SK-N-SH (cell line): ENCODE results near the gene FOXD4L3.
"Not testable (repeated sequence)": the region's sequence is repeated elsewhere in the genome, so short reads cannot be mapped to it uniquely, and the experiment has no call there.

ENCODE experiments used
- JUND ChIP-seq: IDR thresholded peaks from 2 replicates; pipeline ENCODE4 v1.4.0; 2012
- POLR2AphosphoS5 ChIP-seq: IDR thresholded peaks from 2 replicates; pipeline ENCODE4 v1.6.1; 2012; ENCODE audit warnings: low read depth, low read length
- RAD21 ChIP-seq: IDR thresholded peaks from 2 replicates; pipeline ENCODE4 v1.6.1; 2012; ENCODE audit warnings: mild to moderate bottlenecking, low read length
- RFX5 ChIP-seq: IDR thresholded peaks from 2 replicates; pipeline ENCODE4 v1.6.1; 2012; ENCODE audit warnings: mild to moderate bottlenecking, improper control_type of control experiment, low read length
- TF ChIP-seq, protein P1 (sequence below): fragments of 200-600 bp; sonication (generic); IDR thresholded peaks from 2 replicates; pipeline ENCODE4 v1.6.1; 2017; ENCODE audit warnings: antibody characterized with exemption, mild to moderate bottlenecking, moderate library complexity
- TF ChIP-seq, protein P2 (sequence below): fragments of 150-350 bp; IDR thresholded peaks from 2 replicates; pipeline ENCODE4 v1.6.1; 2017; ENCODE audit warnings: antibody characterized with exemption, low read length, low read depth, borderline replicate concordance

DNA sequence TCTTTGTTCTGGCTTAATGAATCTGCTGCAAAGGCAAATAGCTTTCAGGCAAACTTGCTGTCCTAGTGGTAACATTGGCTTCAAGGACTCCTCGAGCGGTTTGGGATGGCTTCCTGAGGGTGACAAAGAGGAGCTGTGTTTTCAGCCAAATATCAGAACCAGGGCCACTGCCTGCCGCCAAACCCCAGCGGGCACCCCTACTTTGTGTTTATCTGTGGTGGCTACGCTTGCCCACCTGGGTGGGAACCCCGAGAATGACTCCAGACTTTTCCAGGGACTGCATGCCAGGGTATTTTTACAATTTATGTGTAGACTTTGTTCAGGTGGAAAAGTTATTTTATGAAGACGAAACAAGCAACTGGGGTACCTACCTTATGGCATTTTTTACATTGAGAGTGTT, 35.3 kb downstream of the FOXD4L3 start:
- TF ChIP-seq POLR2AphosphoS5, RAD21, JUND, RFX5: not testable (repeated sequence)
- TF ChIP-seq, protein P1, sequence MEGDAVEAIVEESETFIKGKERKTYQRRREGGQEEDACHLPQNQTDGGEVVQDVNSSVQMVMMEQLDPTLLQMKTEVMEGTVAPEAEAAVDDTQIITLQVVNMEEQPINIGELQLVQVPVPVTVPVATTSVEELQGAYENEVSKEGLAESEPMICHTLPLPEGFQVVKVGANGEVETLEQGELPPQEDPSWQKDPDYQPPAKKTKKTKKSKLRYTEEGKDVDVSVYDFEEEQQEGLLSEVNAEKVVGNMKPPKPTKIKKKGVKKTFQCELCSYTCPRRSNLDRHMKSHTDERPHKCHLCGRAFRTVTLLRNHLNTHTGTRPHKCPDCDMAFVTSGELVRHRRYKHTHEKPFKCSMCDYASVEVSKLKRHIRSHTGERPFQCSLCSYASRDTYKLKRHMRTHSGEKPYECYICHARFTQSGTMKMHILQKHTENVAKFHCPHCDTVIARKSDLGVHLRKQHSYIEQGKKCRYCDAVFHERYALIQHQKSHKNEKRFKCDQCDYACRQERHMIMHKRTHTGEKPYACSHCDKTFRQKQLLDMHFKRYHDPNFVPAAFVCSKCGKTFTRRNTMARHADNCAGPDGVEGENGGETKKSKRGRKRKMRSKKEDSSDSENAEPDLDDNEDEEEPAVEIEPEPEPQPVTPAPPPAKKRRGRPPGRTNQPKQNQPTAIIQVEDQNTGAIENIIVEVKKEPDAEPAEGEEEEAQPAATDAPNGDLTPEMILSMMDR = not testable (repeated sequence)
- TF ChIP-seq, protein P2, sequence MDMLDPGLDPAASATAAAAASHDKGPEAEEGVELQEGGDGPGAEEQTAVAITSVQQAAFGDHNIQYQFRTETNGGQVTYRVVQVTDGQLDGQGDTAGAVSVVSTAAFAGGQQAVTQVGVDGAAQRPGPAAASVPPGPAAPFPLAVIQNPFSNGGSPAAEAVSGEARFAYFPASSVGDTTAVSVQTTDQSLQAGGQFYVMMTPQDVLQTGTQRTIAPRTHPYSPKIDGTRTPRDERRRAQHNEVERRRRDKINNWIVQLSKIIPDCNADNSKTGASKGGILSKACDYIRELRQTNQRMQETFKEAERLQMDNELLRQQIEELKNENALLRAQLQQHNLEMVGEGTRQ = not testable (repeated sequence)
